Caco-2 (cell line): ENCODE results near the gene TUBD1. TPM values are rescaled to one million over a fixed set of nuclear protein-coding genes. Genes with fewer than 3 reads are reported as not detected.
"Not testable (repeated sequence)": the region's sequence is repeated elsewhere in the genome, so short reads cannot be mapped to it uniquely, and the experiment has no call there.

Experiments used
- BruUV-seq: library from RNA; stranded (reverse); fragments of 400-500 nt; replicated peaks from 2 replicates; lab custom pipeline; 2021; lab: Mats Ljungman, UMichigan
- CTCF ChIA-PET: fragments of 300-600 bp; sonication (Branson Sonifier 250); formaldehyde crosslinking; loops from one replicate; lab custom pipeline; 2022; ENCODE audit warnings: antibody characterized with exemption; lab: Charles Lee
- POLR2A ChIA-PET: fragments of 300-600 bp; sonication (Branson Sonifier 250); formaldehyde crosslinking; loops from one replicate; lab custom pipeline; 2022; ENCODE audit warnings: antibody characterized with exemption; lab: Charles Lee
- DNase-seq, 2 experiments: peaks; one replicate each; pipeline versions ENCODE4 v3.0.0 to v3.0.0-alpha.2; 2020 to 2022
- H3K27me3 ChIP-seq: replicated peaks from 2 replicates; pipeline ENCODE4 v1.6.0; 2011; ENCODE audit warnings: low read length; ENCODE audit not compliant: control insufficient read depth, insufficient read depth
- H3K36me3 ChIP-seq: 2 replicates; pipeline ENCODE4 v1.5.1; 2011; ENCODE audit warnings: low read length; ENCODE audit not compliant: control insufficient read depth, insufficient read depth
- H3K4me1 ChIP-seq: fragments of 250-450 bp; sonication (Bioruptor Pico); 2 replicates; pipeline ENCODE4 v1.5.1; 2020; ENCODE audit warnings: mild to moderate bottlenecking
- H3K4me3 ChIP-seq: 2 replicates; pipeline ENCODE4 v1.5.1; 2011; ENCODE audit warnings: low read depth, mild to moderate bottlenecking, control low read depth, low read length
- H3K9me3 ChIP-seq: fragments of 250-450 bp; sonication (Bioruptor Pico); 2 replicates; pipeline ENCODE4 v1.5.1; 2020; ENCODE audit warnings: mild to moderate bottlenecking, moderate library complexity
- H3K27ac Mint-ChIP-seq: one replicate; pipeline ENCODE4 v1.8.0; 2022; ENCODE audit warnings: mixed read lengths; ENCODE audit not compliant: unreplicated experiment
- H3K27me3 Mint-ChIP-seq: one replicate; pipeline ENCODE4 v1.8.0; 2022; ENCODE audit warnings: mixed read lengths; ENCODE audit not compliant: insufficient read depth, unreplicated experiment
- H3K36me3 Mint-ChIP-seq: one replicate; pipeline ENCODE4 v1.8.0; 2022; ENCODE audit warnings: mild to moderate bottlenecking, mixed read lengths; ENCODE audit not compliant: insufficient read depth, unreplicated experiment
- H3K4me1 Mint-ChIP-seq: one replicate; pipeline ENCODE4 v1.8.0; 2022; ENCODE audit warnings: low read depth, mixed read lengths; ENCODE audit not compliant: unreplicated experiment
- H3K4me3 Mint-ChIP-seq: one replicate; pipeline ENCODE4 v1.8.0; 2022; ENCODE audit warnings: mild to moderate bottlenecking, moderate library complexity, mixed read lengths; ENCODE audit not compliant: unreplicated experiment
- H3K9me3 Mint-ChIP-seq: one replicate; pipeline ENCODE4 v1.8.0; 2022; ENCODE audit warnings: mixed read lengths; ENCODE audit not compliant: unreplicated experiment
- intact Hi-C: fragments of 100-400 bp; cut with micrococcal nuclease; formaldehyde crosslinking; loops from one replicate; pipeline ENCODE4 v1.10.0; 2022; ENCODE audit not compliant: unreplicated experiment
- total RNA-seq: library from RNA; stranded (reverse); gene quantifications from 2 replicates; pipeline ENCODE4 v1.2.3, GENCODE V29; 2022
- TF ChIP-seq, protein P1 (sequence below), 2 experiments: fragments of 200-600 bp in 1 of 2; IDR thresholded peaks; 1 replicate in 1 of 2; 2 replicates in 1 of 2; pipeline versions ENCODE4 v1.5.1 to v1.8.0; 2011 to 2022; ENCODE audit warnings: antibody characterized with exemption in 1 of 2, control low read depth in 1 of 2, inconsistent platforms in 1 of 2, low read depth in 1 of 2, low read length in 1 of 2, mild to moderate bottlenecking in 1 of 2, moderate library complexity in 1 of 2; ENCODE audit not compliant: insufficient read depth in 1 of 2, severe bottlenecking in 1 of 2, unreplicated experiment in 1 of 2

The TUBD1 gene
- total RNA-seq, 1 experiment from 2014 or later: 23.6 TPM

DNA sequence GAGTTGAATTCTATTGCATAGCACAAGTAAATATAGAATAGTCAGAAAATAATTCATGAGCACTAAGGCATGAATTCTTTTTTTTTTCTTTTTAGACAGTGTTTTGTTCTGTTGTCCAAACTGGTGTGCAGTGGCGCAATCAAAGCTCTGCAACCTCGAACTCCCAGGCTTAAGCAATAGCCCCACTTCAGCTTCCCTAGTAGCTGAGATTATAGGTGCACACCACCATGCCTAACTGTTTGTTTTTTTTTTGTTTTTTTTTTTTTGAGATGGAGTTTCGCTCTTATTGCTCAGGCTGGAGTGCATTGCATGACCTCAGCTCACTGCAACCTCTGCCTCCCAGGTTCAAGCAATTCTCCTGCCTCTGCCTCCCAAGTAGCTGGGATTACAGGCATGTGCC, 16.6 kb downstream of the TUBD1 start:
- H3K36me3 Mint-ChIP-seq: peaks cover 56% of the 10 kb centered on the region
- no peaks in the 10 kb centered on the region for H3K9me3 Mint-ChIP-seq
- H3K4me1 ChIP-seq: peaks cover 5% of the 10 kb centered on the region; the same call in 1 of the 2 replicates
- no peaks in the 10 kb centered on the region for H3K27me3 ChIP-seq
- no peaks in the 10 kb centered on the region for H3K9me3 ChIP-seq
- no peak overlapping the region for H3K4me3 ChIP-seq
- POLR2A ChIA-PET: interaction anchor here (0.6 to 0.7 kb wide), 2 partner anchors 18 to 31 kb away, joined by 3 to 4 read pairs; no protein-coding TSS in a partner anchor
- 0 out of 2 replicates have a peak, but pooled peaks cover 1% of the 10 kb centered on the region for H3K36me3 ChIP-seq
- no peak overlapping the region for H3K27ac Mint-ChIP-seq
- no peaks in the 10 kb centered on the region for H3K27me3 Mint-ChIP-seq
- no peak overlapping the region for H3K4me3 Mint-ChIP-seq
- DNase-seq: no peak
- CTCF ChIA-PET: no interaction called here
- TF ChIP-seq, protein P1, sequence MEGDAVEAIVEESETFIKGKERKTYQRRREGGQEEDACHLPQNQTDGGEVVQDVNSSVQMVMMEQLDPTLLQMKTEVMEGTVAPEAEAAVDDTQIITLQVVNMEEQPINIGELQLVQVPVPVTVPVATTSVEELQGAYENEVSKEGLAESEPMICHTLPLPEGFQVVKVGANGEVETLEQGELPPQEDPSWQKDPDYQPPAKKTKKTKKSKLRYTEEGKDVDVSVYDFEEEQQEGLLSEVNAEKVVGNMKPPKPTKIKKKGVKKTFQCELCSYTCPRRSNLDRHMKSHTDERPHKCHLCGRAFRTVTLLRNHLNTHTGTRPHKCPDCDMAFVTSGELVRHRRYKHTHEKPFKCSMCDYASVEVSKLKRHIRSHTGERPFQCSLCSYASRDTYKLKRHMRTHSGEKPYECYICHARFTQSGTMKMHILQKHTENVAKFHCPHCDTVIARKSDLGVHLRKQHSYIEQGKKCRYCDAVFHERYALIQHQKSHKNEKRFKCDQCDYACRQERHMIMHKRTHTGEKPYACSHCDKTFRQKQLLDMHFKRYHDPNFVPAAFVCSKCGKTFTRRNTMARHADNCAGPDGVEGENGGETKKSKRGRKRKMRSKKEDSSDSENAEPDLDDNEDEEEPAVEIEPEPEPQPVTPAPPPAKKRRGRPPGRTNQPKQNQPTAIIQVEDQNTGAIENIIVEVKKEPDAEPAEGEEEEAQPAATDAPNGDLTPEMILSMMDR (IDR thresholded peaks at IDR 0.05; ENCODE audit: insufficient read depth in 1 of 2, low read depth in 1 of 2, low read length in 1 of 2, severe bottlenecking in 1 of 2, unreplicated experiment in 1 of 2): no peak
- intact Hi-C loops: no loop called here
- H3K4me1 Mint-ChIP-seq: peaks cover 7% of the 10 kb centered on the region
- BruUV-seq: no TSS peak

DNA sequence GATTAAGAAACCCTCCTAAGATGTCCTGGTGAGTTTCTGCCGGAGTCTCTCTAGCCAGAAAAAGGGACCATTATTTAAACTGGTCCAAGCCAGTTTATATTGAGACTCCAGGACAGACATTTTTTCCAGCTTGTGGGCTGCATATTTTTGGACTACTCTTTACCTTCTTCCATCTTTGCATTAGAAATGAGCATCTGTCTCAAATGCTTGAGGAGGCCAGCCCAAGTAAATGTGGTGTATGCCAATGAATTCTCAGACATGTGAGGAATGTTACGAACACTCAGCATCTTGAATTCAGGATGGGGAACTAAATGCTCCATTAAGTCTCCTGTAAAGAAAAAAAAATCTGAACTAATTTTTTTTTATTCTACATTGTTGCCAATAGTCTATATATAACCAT, 18.4 kb downstream of the TUBD1 start:
- no peak for DNase-seq
- CTCF ChIA-PET: interaction anchor here (0.7 kb wide), 1 partner anchor 141 kb away, joined by 7 read pairs; no protein-coding TSS in a partner anchor
- no TSS peak for BruUV-seq
- H3K9me3 ChIP-seq: no peaks in the 10 kb centered on the region
- POLR2A ChIA-PET: no interaction called here
- H3K4me3 ChIP-seq: no peak overlapping the region
- Mint-ChIP-seq H3K27ac (no peak overlapping the region), H3K4me1 (peaks cover 14% of the 10 kb centered on the region), H3K27me3 (no peaks in the 10 kb centered on the region), H3K4me3 (no peak overlapping the region), H3K9me3 (no peaks in the 10 kb centered on the region), H3K36me3 (peaks cover 41% of the 10 kb centered on the region)
- H3K4me1 ChIP-seq: peaks cover 17% of the 10 kb centered on the region
- H3K27me3 ChIP-seq: no peaks in the 10 kb centered on the region
- intact Hi-C loops: no loop called here
- H3K36me3 ChIP-seq: 0 out of 2 replicates have a peak, but pooled peaks cover 1% of the 10 kb centered on the region
- TF ChIP-seq, protein P1 (IDR thresholded peaks at IDR 0.05; ENCODE audit: insufficient read depth in 1 of 2, low read depth in 1 of 2, low read length in 1 of 2, severe bottlenecking in 1 of 2, unreplicated experiment in 1 of 2): no peak

DNA sequence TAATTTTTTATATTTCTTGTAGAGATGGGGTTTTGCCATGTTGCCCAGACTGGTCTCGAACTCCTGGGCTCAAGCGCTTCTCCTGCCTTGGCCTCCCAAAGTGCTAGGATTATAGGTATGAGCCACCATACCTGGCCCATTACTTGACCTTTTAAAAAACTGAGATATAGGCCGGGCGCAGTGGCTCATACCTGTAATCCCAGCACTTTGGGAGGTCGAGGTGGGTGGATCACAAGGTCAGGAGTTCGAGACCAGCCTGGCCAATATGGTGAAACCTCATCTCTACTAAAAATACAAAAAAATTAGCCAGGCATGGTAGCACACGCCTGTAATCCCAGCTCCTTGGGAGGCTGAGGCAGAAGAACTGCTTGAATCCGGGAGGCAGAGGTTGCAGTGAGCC, 19.3 kb downstream of the TUBD1 start:
- CTCF ChIA-PET, BruUV-seq, POLR2A ChIA-PET: not testable (repeated sequence)

More for the DNA sequence above, 19.3 kb downstream of the TUBD1 start:
- H3K27me3 ChIP-seq, H3K9me3 ChIP-seq, H3K4me3 ChIP-seq, H3K4me3 Mint-ChIP-seq, H3K27me3 Mint-ChIP-seq, DNase-seq, intact Hi-C loops, H3K36me3 ChIP-seq, H3K9me3 Mint-ChIP-seq, H3K27ac Mint-ChIP-seq: not testable (repeated sequence)
- H3K36me3 Mint-ChIP-seq: peaks cover 41% of the 10 kb centered on the region
- peaks cover 17% of the 10 kb centered on the region for H3K4me1 ChIP-seq
- H3K4me1 Mint-ChIP-seq: peaks cover 14% of the 10 kb centered on the region
